Omental fat pad (tissue), 4 donors: ENCODE measurements around the gene AGO1. TPM values are rescaled to one million over a fixed set of nuclear protein-coding genes. Genes with fewer than 3 reads are reported as not detected.
A peak's percentile ranks its signal among the peaks of the same experiment; 100 is the strongest.
"Not testable (repeated sequence)": the region's sequence is repeated elsewhere in the genome, so short reads cannot be mapped to it uniquely, and the experiment has no call there.

Experiments used
- ATAC-seq: fragments of 150-250 bp; one replicate; pipeline ENCODE4 v1.9.1; 2016; ENCODE audit warnings: mild to moderate bottlenecking, moderate library complexity; ENCODE audit not compliant: low FRiP score
- DNase-seq: peaks from one replicate; pipeline ENCODE4 v3.0.0-alpha.2; 2019; ENCODE audit warnings: low spot score
- CTCF ChIP-seq, 3 donors: fragments of 450-650 bp; IDR thresholded peaks; one replicate each; pipeline ENCODE4 v1.5.1; 2016 to 2017; ENCODE audit warnings: antibody characterized with exemption in 3 of 3, mild to moderate bottlenecking in 3 of 3, moderate library complexity in 2 of 3
- total RNA-seq, 4 donors: library from RNA; depleted of rRNA; stranded (reverse); fragments of >200 nt; gene quantifications; one replicate each; pipeline ENCODE4 v1.1.0, GENCODE V29; 2016

Gene AGO1
- total RNA-seq, 4 donors from 2014 or later: 20.5 to 25.1 (median 22.7) TPM

GRCh38 chr1:35883635-35884101, 659 bp downstream of the AGO1 start:
- TF ChIP-seq CTCF (IDR thresholded peaks at IDR 0.05): no peak
- no peak for DNase-seq
- ATAC-seq: peak; percentile 69

- ATAC-seq: no peak
- DNase-seq: no peak
- TF ChIP-seq CTCF (IDR thresholded peaks at IDR 0.05): no peak
Measured at GRCh38 chr1:35884934-35885333, 1.9 kb downstream of the AGO1 start.

GRCh38 chr1:35885961-35886558, 3.1 kb downstream of the AGO1 start:
- no peak for DNase-seq
- no peak for TF ChIP-seq CTCF (IDR thresholded peaks at IDR 0.05)
- ATAC-seq: no peak

GRCh38 chr1:35886577-35887431, 3.8 kb downstream of the AGO1 start:
- ATAC-seq: no peak
- no peak for DNase-seq
- no peak for TF ChIP-seq CTCF (IDR thresholded peaks at IDR 0.05)

GRCh38 chr1:35887508-35887907, 4.5 kb downstream of the AGO1 start:
- no peak for ATAC-seq

GRCh38 chr1:35888255-35888654, 5.2 kb downstream of the AGO1 start:
- no peak for ATAC-seq
- no peak for TF ChIP-seq CTCF (IDR thresholded peaks at IDR 0.05)
- DNase-seq: no peak

More at GRCh38 chr1:35887508-35887907, 4.5 kb downstream of the AGO1 start:
- no peak for DNase-seq
- no peak for TF ChIP-seq CTCF (IDR thresholded peaks at IDR 0.05)

GRCh38 chr1:35888981-35889380, 6.0 kb downstream of the AGO1 start:
- ATAC-seq, DNase-seq: not testable (repeated sequence)
